GM23248 (cell line): ENCODE data around the gene KIF21A. TPM values are rescaled to one million over a fixed set of nuclear protein-coding genes. Genes with fewer than 3 reads are reported as not detected.

ENCODE experiments used
- DNase-seq: peaks from one replicate; pipeline ENCODE4 v3.0.0-alpha.2; 2015
- H2AFZ ChIP-seq: fragments of 200-600 bp; sonication (generic); 2 replicates; pipeline ENCODE4 v1.6.1; 2016; ENCODE audit warnings: antibody characterized with exemption
- H3F3A ChIP-seq: fragments of 200-600 bp; sonication (generic); 2 replicates; pipeline ENCODE4 v1.6.1; 2016; ENCODE audit warnings: mild to moderate bottlenecking, antibody characterized with exemption, mixed run types; ENCODE audit not compliant: insufficient read depth
- H3K27ac ChIP-seq: fragments of 200-600 bp; sonication (generic); 2 replicates; pipeline ENCODE4 v1.5.1; 2016; ENCODE audit warnings: mild to moderate bottlenecking
- H3K27me3 ChIP-seq: fragments of 200-600 bp; sonication (generic); replicated peaks from 2 replicates; pipeline ENCODE4 v1.6.1; 2016; ENCODE audit warnings: mild to moderate bottlenecking; ENCODE audit not compliant: insufficient read depth
- H3K36me3 ChIP-seq: fragments of 200-600 bp; sonication (generic); 2 replicates; pipeline ENCODE4 v1.6.1; 2016; ENCODE audit warnings: low read depth, mild to moderate bottlenecking
- H3K4me1 ChIP-seq: fragments of 200-600 bp; sonication (generic); 2 replicates; pipeline ENCODE4 v1.6.1; 2016; ENCODE audit warnings: mild to moderate bottlenecking; ENCODE audit not compliant: insufficient read depth
- H3K4me2 ChIP-seq: fragments of 200-600 bp; sonication (generic); one replicate; pipeline ENCODE4 v1.6.1; 2016; ENCODE audit warnings: mild to moderate bottlenecking; ENCODE audit not compliant: unreplicated experiment
- H3K4me3 ChIP-seq: fragments of 200-600 bp; sonication (generic); 2 replicates; pipeline ENCODE4 v1.5.1; 2016; ENCODE audit warnings: mild to moderate bottlenecking
- H3K79me2 ChIP-seq: fragments of 200-600 bp; sonication (generic); 2 replicates; pipeline ENCODE4 v1.6.1; 2016; ENCODE audit warnings: mild to moderate bottlenecking; ENCODE audit not compliant: insufficient read depth
- H3K9ac ChIP-seq: fragments of 200-600 bp; sonication (generic); 2 replicates; pipeline ENCODE4 v1.6.1; 2016; ENCODE audit warnings: mild to moderate bottlenecking
- H3K9me2 ChIP-seq: fragments of 200-600 bp; sonication (generic); 2 replicates; pipeline ENCODE4 v1.6.1; 2016; ENCODE audit warnings: mixed run types, mild to moderate bottlenecking, moderate library complexity; ENCODE audit not compliant: insufficient read depth
- H3K9me3 ChIP-seq: fragments of 200-600 bp; sonication (generic); one replicate; pipeline ENCODE4 v1.6.1; 2017; ENCODE audit warnings: low read depth
- H4K20me1 ChIP-seq: fragments of 200-600 bp; sonication (generic); 2 replicates; pipeline ENCODE4 v1.6.0; 2016; ENCODE audit not compliant: insufficient read depth
- EZH2 ChIP-seq: fragments of 200-600 bp; sonication (generic); IDR thresholded peaks from 2 replicates; pipeline ENCODE4 v1.6.1; 2018; ENCODE audit warnings: antibody characterized with exemption, mild to moderate bottlenecking; ENCODE audit not compliant: insufficient read depth, poor library complexity, severe bottlenecking
- EZH2phosphoT487 ChIP-seq: fragments of 200-600 bp; sonication (generic); IDR thresholded peaks from 2 replicates; pipeline ENCODE4 v1.6.1; 2018; ENCODE audit warnings: antibody characterized with exemption, moderate library complexity, mild to moderate bottlenecking, low read depth; ENCODE audit not compliant: insufficient read depth
- WGBS, 2 experiments: methylation state at CpG; one replicate each; pipeline ENCODE4 v1.1.6; 2015 to 2017; ENCODE audit warnings: low lambda C conversion rate in 2 of 2, low coverage in 1 of 2; ENCODE audit errors: missing lambda C conversion rate in 2 of 2; 5-methylcytosine and 5-hydroxymethylcytosine counted together
- in situ Hi-C: fragments of 300-500 bp; cut with MboI; formaldehyde crosslinking; loops from 2 replicates; pipeline ENCODE4 v1.15.0; 2020
- polyA plus RNA-seq: library from polyadenylated mRNA; unstranded; fragments of >200 nt; fragmentation: Nextera tagmentation; extraction: Ambion mirVana; gene quantifications from 2 replicates; pipeline ENCODE4 v1.2.1, GENCODE V29; 2016
- total RNA-seq: library from RNA; depleted of rRNA; stranded (reverse); fragments of >200 nt; shearing (Covaris generic); gene quantifications from 2 replicates; pipeline ENCODE4 v1.2.3, GENCODE V29; 2014

KIF21A gene
- total and polyA plus RNA-seq, 2 experiments from 2014 or later = 1.1 to 2.4 TPM

DNA sequence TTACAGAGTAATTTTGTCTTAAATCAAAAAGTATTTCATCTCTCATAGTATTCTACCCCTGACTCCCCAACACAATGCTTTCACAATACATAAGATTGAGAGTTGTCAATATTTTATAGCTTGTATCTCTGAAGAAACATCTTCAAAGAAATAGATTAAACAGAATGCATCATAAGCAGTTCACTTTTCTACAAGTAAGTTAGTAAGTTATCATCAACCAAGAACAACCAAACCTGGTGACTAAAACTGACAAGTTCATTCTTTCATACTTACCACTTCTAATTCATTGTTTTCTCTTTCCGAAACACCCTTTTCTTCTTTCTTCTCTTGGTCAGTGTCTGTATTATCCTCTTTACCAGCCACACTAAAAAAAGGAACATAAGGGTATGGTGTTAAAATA lies 101.2 kb downstream of the KIF21A start:
- no peak for DNase-seq
- Histone ChIP-seq H3K27me3 (no peaks in the 10 kb centered on the region), H3K4me1 (no peaks in the 10 kb centered on the region; the same call in 1 of the 2 replicates), H2AFZ (no peak overlapping the region), H3K27ac (no peak overlapping the region), H3K79me2 (no peaks in the 10 kb centered on the region), H3K4me2 (no peak overlapping the region), H3K9ac (no peak overlapping the region), H3K9me2 (no peaks in the 10 kb centered on the region), H3K4me3 (no peak overlapping the region), H4K20me1 (no peaks in the 10 kb centered on the region; the same call in 1 of the 2 replicates), H3K9me3 (no peaks in the 10 kb centered on the region), H3K36me3 (no peaks in the 10 kb centered on the region), H3F3A (no peaks in the 10 kb centered on the region)
- 94 to 100% methylated on average over 1 of the region's 1 CpG for WGBS, 2 experiments
- in situ Hi-C loops = no loop called here
- TF ChIP-seq EZH2 = no peak
- no peak for TF ChIP-seq EZH2phosphoT487

DNA sequence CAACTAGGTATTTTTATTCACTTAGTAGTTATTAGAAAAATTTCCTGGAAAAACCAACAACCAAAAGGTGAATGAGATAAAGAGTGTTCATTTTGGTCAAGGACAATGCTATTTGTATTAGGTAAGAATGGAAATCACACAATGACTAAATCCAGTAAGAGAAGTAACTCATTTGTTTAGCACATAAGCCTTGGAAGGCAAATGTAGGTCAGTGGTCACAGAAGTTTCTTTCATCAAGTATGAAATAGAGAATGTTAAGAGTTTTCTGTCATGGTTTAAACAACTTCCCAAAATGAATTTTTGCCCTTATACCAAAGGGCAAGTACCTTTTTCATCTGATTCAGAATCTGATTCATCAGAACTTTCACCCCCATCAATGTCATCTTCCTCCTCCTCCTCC lies 101.7 kb downstream of the KIF21A start:
- Histone ChIP-seq H4K20me1 (no peaks in the 10 kb centered on the region; the same call in 1 of the 2 replicates), H3K9me3 (no peaks in the 10 kb centered on the region), H3K4me3 (no peak overlapping the region), H3K9me2 (no peaks in the 10 kb centered on the region), H3K36me3 (no peaks in the 10 kb centered on the region), H3K79me2 (no peaks in the 10 kb centered on the region), H3K4me2 (no peak overlapping the region), H3K4me1 (no peaks in the 10 kb centered on the region; the same call in 1 of the 2 replicates), H3K27me3 (no peaks in the 10 kb centered on the region), H3K27ac (no peak overlapping the region), H3F3A (no peaks in the 10 kb centered on the region), H3K9ac (no peak overlapping the region), H2AFZ (no peak overlapping the region)
- no peak for TF ChIP-seq EZH2phosphoT487
- no peak for TF ChIP-seq EZH2
- in situ Hi-C loops = no loop called here
- peak; percentile 8 for DNase-seq

DNA sequence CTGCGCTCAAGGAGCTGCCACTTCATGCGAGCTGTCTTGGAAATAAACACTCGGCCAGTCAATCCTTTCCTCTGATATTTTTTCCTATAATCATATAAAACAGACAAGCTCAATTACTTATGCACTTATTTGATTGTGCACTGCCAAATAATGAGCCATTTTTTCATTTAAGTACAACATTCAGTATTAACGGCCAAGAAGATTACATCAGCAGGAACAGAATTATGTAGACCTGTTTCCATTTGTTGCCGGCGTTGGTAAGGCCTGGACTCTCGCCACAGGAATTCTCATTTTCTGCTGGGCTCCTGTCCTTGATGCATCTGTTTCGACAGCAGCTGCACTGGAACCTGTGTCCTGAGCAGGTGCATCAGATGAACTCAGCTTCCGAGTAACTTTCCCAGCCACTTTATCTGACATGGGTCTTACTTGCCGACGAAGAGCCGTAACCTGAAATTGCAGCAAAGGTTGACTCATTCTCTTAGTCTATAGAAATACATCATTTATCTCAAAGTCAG lies 110.2 kb downstream of the KIF21A start:
- H3K4me2 ChIP-seq = no peak overlapping the region
- H4K20me1 ChIP-seq = no peaks in the 10 kb centered on the region
- TF ChIP-seq EZH2 = no peak
- no peak for TF ChIP-seq EZH2phosphoT487
- H3K27ac ChIP-seq = no peak overlapping the region
- H3K36me3 ChIP-seq = no peaks in the 10 kb centered on the region
- H3K9me2 ChIP-seq = no peaks in the 10 kb centered on the region
- in situ Hi-C loops = no loop called here
- H2AFZ ChIP-seq = no peak overlapping the region
- no peak overlapping the region for H3K9ac ChIP-seq
- DNase-seq = no peak
- 97 to 99% methylated on average over 12 of the region's 12 CpGs for WGBS, 2 experiments
- no peaks in the 10 kb centered on the region for H3F3A ChIP-seq
- H3K4me3 ChIP-seq = no peak overlapping the region
- no peaks in the 10 kb centered on the region for H3K79me2 ChIP-seq
- no peaks in the 10 kb centered on the region for H3K4me1 ChIP-seq
- no peaks in the 10 kb centered on the region for H3K9me3 ChIP-seq
- no peaks in the 10 kb centered on the region for H3K27me3 ChIP-seq

DNA sequence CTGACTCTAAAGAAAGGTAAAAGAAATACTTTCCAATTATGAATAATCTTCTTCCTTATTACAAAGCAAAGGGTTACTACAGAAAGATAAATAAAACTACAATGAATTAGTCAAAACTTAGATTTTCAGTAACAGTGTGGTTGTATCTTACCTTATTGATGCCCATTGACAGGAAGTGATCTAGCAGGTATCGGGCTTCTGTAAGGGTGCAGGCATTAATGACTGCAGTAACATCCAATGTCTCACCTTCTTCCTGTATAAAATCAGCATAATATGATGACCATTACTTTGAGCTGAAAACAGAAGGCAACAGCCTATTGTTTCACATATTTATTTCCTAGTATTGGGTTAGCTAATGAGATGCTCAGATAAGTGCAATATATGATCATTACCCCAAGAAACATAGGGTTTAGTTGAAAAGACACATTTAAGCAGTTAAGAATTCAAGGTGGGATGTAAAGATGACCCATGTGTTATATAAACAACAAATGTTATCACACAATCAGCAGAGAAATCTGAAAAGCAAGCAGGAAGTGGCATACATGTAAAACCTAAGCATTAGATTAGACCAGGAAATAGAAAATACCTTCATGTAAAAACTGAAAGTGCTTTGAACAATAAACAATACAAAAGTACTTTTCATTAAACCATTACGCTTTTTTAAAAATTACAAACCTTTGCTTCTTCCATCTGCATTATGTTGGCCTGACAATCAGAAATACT lies 111.2 kb downstream of the KIF21A start:
- WGBS, 2 experiments = 94 to 98% methylated on average over 2 of the region's 2 CpGs
- in situ Hi-C loops = no loop called here
- H3K27me3 ChIP-seq = no peaks in the 10 kb centered on the region

More for the DNA sequence above, 111.2 kb downstream of the KIF21A start:
- Histone ChIP-seq H4K20me1 (no peaks in the 10 kb centered on the region), H2AFZ (no peak overlapping the region), H3K9me2 (no peaks in the 10 kb centered on the region), H3F3A (no peaks in the 10 kb centered on the region), H3K27ac (no peak overlapping the region), H3K79me2 (no peaks in the 10 kb centered on the region), H3K9me3 (no peaks in the 10 kb centered on the region), H3K4me1 (no peaks in the 10 kb centered on the region), H3K36me3 (no peaks in the 10 kb centered on the region), H3K4me2 (no peak overlapping the region), H3K4me3 (no peak overlapping the region), H3K9ac (no peak overlapping the region)
- TF ChIP-seq EZH2phosphoT487 (no peak), EZH2 (no peak)
- DNase-seq = no peak
